OCI-M2 (cell line): ENCODE data around the gene ANO8.
A peak's percentile ranks its signal among the peaks of the same experiment; 100 is the strongest.
"Not testable (repeated sequence)": the region's sequence is repeated elsewhere in the genome, so short reads cannot be mapped to it uniquely, and the experiment has no call there.

Source experiments
- DNase-seq: peaks from one replicate; lab custom pipeline; 2025; ENCODE audit not compliant: unreplicated experiment; lab: John Stamatoyannopoulos, UW

The ANO8 gene

GRCh38 chr19:17294051-17294891 lies 40.4 kb downstream of the ANO8 start:
- no peak for DNase-seq

DNA sequence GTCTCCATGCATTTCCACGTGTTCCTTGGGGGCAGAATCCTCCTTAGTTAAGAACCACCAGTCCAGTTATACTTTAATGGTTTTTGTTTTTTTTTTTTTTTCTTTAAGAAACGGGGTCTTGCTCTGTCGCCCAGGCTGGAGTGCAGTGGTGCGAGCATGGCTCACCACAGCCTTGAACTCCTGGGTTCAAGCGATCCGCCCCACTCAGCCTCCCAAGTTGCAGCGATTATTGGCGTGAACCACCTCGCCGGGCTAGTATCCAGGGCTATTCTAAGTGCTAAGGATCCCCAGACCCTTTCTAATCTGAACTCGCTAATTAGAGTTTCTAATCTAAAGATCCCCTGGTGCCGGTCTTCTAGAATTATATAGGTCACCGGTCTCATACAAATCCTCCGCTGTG lies 41.0 kb downstream of the ANO8 start:
- no peak for DNase-seq

- peak; percentile 53 for DNase-seq
These were observed 42.2 kb downstream of the ANO8 start for GRCh38 chr19:17292301-17293074.

DNA sequence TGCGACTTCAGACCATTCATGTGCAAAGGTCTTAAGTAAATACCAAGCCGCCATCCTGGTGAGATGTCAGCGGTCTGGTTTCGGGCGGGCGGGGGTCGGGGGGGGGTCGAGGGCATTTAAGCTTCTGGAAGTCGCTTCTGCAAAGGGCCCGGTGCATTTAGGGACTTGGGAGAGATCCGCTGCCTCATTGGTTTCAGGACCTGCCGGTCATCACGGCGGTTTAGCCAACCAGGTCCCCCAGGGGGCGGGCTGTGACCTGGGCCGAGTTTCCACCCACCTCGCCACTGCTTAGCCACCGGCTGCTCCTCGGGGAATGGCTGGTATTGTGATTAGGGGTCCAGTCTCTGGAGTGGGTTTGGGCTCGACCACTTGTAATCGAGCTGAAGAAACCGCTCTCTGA lies 45.2 kb downstream of the ANO8 start:
- DNase-seq = no peak

- DNase-seq = no peak
These were observed 47.9 kb downstream of the ANO8 start for GRCh38 chr19:17286752-17287151.

DNA sequence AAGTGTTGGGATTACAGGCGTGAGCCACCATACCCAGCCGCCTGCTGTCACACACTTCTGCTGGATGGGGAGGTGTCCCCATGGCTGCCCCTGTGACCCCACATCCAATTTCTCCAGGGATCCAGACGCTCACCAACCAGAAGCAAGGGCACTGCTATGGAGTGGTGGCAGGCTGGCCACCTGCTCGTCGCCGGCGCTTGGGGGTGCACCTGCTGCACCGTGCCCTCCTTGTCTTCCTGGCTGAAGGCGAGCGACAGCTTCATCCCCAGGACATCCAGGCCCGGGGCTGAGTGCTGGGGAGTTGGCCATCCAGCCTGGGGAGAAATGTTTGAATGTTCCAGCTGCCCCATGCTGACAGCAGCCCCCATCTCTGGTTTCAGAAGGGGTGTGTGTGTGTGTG lies 48.4 kb downstream of the ANO8 start:
- DNase-seq = no peak

GRCh38 chr19:17285415-17286135 lies 49.1 kb downstream of the ANO8 start:
- no peak for DNase-seq

GRCh38 chr19:17283504-17283996 lies 51.1 kb downstream of the ANO8 start:
- no peak for DNase-seq

- peak; percentile 19 for DNase-seq
These were observed 52.0 kb downstream of the ANO8 start for GRCh38 chr19:17282488-17283125.

DNA sequence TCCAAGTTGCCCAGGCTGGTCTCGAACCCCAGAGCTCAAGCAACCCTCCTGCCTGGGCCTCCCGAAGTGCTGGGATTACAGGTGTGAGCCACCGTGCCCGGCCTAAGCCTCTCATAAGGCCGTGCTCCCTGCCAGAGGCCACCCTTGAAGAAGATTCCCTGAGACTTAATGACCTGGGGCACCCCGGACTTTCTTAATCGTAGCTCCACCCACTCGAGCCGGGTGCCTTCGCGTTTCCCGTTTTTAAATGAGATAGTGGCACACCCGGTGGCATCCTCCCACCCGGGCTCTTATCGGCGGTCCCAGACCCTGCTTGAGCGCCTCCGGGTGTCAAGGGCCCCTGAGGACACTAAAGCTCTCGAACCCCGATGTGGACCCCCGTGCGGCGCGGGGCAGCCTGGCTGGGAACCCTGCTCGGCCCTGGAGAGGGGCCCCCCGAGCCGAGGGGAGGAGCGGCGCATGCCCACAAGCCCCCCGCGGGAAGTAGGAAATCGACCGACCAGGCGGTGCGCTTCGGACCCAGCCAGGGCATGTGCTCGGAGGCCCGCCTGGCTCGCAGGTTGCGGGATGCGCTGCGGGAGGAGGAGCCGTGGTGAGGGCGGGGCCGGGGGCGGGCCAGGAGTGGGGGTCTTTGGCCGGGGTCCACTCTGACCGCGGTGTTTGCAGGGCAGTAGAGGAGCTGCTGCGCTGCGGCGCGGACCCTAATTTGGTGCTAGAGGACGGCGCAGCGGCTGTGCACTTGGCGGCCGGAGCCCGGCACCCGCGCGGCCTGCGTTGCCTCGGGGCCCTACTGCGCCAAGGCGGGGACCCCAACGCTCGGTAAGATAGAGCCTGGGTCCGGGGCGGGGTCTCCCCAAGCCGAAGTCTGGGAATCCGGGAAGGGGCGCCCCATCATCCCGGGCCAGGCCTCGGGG lies 53.0 kb downstream of the ANO8 start, which contains the start of gene ANKLE1:
Gene ANKLE1 (plus strand): TSS at position 511 of the 914 bp plus-strand sequence. CDS start 20 bp downstream, at position 531.
- DNase-seq = peak; percentile 77

DNA sequence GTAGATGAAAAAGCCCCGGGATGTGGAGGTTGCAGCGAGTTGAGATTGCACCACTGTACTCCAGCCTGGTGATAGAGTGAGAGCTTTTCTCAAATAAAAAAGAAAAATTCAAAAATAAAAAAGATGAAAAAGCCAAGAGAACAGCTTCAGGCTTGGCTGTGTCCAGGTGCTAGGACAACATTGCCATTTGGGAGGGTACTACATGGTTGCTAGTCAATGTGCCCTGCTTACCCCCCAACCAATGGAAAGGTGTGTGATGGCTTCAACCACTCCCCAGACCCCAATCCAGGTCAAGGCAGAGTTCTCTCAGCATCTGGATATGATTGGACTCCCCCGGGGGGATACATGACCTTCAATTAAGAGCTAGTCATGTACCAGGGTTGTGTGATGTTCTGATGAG lies 55.2 kb downstream of the ANO8 start:
- DNase-seq = no peak

DNA sequence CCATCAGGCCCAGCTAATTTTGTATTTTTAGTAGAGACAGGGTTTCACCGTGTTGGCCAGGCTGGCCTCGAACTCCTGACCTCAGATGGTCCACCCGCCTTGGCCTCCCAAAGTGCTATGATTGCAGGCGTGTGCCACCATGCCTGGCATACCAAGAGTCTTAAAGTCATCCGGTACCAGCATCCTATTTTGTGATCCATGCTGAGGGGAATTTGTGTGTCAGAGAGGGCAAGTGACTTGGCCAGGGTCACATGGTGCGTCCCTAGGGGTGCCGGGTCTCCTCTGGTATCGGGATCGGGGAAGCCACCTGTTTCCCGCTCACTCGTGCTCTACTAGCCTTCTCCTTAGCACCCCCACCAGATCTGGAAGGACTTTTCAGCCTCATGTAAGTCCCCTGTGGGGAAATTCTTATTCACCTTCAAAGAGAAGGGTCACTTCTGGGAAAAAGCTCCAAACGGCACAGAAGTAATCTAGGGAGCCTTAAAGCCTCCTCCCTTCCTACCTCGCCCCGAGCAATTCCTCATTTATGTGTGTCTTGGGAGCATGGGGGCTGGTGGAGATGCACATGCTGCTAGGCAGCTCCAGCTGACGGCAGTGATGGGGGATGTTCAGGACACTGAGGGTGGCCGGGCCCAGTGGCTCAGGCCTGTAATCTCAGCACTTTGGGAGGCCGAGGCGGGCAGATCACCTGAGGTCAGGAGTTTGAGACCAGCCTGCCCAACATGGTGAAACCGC lies 59.0 kb downstream of the ANO8 start:
- no peak for DNase-seq

GRCh38 chr19:17274892-17275291 lies 59.8 kb downstream of the ANO8 start:
- not testable (repeated sequence) for DNase-seq
